ENCODE measurements around the gene RNF150.

The RNF150 gene

DNA sequence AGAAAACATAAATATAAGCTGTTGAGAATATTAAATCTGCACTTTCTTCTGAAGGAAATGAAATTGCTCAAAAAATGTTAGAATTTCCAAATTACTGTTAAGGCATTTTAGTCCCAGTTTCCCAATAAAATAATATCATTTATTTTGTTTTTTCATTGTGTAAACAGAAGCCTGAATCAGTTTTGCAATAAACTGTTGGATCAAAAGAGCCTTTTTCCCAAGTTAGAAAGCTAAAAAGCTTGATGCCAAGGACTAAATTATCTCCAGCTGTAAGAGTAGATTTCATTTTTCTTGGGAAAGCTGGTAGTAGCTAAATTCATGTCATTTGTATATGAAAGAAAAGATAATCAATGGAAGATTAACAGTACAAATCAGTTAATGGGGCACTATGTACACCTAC, 95.8 kb downstream of the RNF150 start:
- TF ChIP-seq TAF1 (IDR thresholded peaks at IDR 0.05; ENCODE audit: borderline replicate concordance, insufficient read depth, low read length) (no peak), SIN3A (IDR thresholded peaks at IDR 0.05; ENCODE audit: borderline replicate concordance, insufficient read depth, low read length) (no peak), FOXP2 (optimal IDR thresholded peaks at IDR 0.05; ENCODE audit: borderline replicate concordance, extremely low read depth, extremely low read length, insufficient read depth) (no peak), POLR2AphosphoS5 (IDR thresholded peaks at IDR 0.05; ENCODE audit: low read depth, low read length) (no peak)
- TF ChIP-seq, protein P1, sequence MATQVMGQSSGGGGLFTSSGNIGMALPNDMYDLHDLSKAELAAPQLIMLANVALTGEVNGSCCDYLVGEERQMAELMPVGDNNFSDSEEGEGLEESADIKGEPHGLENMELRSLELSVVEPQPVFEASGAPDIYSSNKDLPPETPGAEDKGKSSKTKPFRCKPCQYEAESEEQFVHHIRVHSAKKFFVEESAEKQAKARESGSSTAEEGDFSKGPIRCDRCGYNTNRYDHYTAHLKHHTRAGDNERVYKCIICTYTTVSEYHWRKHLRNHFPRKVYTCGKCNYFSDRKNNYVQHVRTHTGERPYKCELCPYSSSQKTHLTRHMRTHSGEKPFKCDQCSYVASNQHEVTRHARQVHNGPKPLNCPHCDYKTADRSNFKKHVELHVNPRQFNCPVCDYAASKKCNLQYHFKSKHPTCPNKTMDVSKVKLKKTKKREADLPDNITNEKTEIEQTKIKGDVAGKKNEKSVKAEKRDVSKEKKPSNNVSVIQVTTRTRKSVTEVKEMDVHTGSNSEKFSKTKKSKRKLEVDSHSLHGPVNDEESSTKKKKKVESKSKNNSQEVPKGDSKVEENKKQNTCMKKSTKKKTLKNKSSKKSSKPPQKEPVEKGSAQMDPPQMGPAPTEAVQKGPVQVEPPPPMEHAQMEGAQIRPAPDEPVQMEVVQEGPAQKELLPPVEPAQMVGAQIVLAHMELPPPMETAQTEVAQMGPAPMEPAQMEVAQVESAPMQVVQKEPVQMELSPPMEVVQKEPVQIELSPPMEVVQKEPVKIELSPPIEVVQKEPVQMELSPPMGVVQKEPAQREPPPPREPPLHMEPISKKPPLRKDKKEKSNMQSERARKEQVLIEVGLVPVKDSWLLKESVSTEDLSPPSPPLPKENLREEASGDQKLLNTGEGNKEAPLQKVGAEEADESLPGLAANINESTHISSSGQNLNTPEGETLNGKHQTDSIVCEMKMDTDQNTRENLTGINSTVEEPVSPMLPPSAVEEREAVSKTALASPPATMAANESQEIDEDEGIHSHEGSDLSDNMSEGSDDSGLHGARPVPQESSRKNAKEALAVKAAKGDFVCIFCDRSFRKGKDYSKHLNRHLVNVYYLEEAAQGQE (IDR thresholded peaks at IDR 0.05; ENCODE audit: insufficient read depth in 1 of 2, low read depth in 2 of 2, low read length in 2 of 2): no peak

- TF ChIP-seq FOXP2 (optimal IDR thresholded peaks at IDR 0.05; ENCODE audit: borderline replicate concordance, extremely low read depth, extremely low read length, insufficient read depth): no peak
- no peak for TF ChIP-seq SIN3A (IDR thresholded peaks at IDR 0.05; ENCODE audit: borderline replicate concordance, insufficient read depth, low read length)
- TF ChIP-seq TAF1 (IDR thresholded peaks at IDR 0.05; ENCODE audit: borderline replicate concordance, insufficient read depth, low read length): no peak
- TF ChIP-seq, protein P1 (IDR thresholded peaks at IDR 0.05; ENCODE audit: insufficient read depth in 1 of 2, low read depth in 2 of 2, low read length in 2 of 2): no peak
Observed at GRCh38 chr4:141036786-141037185, 96.5 kb downstream of the RNF150 start.

DNA sequence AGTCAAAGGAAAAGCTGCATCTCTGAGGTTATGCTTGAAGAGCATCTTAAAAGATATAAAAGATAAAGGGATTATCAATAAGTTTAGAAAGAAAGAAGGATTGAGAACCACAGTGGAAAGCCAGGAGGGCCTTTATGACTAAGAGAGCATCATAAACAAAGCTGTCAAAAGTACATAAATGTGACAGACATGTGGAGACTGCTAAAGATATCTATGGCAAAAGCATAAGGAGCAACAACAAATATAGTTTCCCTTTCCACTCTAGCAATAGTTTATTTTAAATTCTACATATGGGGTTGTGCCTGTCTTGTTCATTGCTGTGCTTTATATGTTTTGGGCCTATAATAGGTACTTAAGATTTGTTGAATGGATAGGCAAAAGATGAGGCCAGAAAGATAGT, 97.3 kb downstream of the RNF150 start:
- TF ChIP-seq FOXP2 (optimal IDR thresholded peaks at IDR 0.05; ENCODE audit: borderline replicate concordance, extremely low read depth, extremely low read length, insufficient read depth) (no peak), TAF1 (IDR thresholded peaks at IDR 0.05; ENCODE audit: borderline replicate concordance, insufficient read depth, low read length) (no peak), SIN3A (IDR thresholded peaks at IDR 0.05; ENCODE audit: borderline replicate concordance, insufficient read depth, low read length) (no peak), POLR2AphosphoS5 (IDR thresholded peaks at IDR 0.05; ENCODE audit: low read depth, low read length) (no peak)
- TF ChIP-seq, protein P1 (IDR thresholded peaks at IDR 0.05; ENCODE audit: insufficient read depth in 1 of 2, low read depth in 2 of 2, low read length in 2 of 2): no peak

GRCh38 chr4:141028024-141028529, 105.2 kb downstream of the RNF150 start:
- no peak for TF ChIP-seq SIN3A (IDR thresholded peaks at IDR 0.05; ENCODE audit: borderline replicate concordance, insufficient read depth, low read length)
- TF ChIP-seq FOXP2 (optimal IDR thresholded peaks at IDR 0.05; ENCODE audit: borderline replicate concordance, extremely low read depth, extremely low read length, insufficient read depth): no peak
- no peak for TF ChIP-seq TAF1 (IDR thresholded peaks at IDR 0.05; ENCODE audit: borderline replicate concordance, insufficient read depth, low read length)
- no peak for TF ChIP-seq POLR2AphosphoS5 (IDR thresholded peaks at IDR 0.05; ENCODE audit: low read depth, low read length)
- TF ChIP-seq, protein P1 (IDR thresholded peaks at IDR 0.05; ENCODE audit: insufficient read depth in 1 of 2, low read depth in 2 of 2, low read length in 2 of 2): no peak

DNA sequence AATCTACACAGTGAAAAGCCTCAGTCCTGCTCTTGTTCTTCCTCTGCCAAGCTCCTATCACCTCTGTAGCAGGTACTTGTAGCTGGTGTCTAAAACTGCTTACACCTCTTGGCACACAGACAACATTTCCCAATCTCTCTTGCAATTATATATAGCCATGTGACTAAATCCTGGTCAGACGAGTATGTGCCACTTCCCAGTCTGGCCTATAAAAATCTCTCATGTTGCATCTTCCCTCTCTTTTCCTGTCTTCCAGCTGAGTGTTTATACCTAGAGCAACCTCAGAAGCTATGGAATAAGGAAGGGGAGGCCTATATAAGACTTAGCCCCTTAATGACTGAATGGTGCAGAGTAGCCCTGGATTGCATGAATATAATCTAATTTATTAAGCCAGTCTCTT, 105.8 kb downstream of the RNF150 start:
- TF ChIP-seq SIN3A (IDR thresholded peaks at IDR 0.05; ENCODE audit: borderline replicate concordance, insufficient read depth, low read length): no peak
- no peak for TF ChIP-seq TAF1 (IDR thresholded peaks at IDR 0.05; ENCODE audit: borderline replicate concordance, insufficient read depth, low read length)
- TF ChIP-seq POLR2AphosphoS5 (IDR thresholded peaks at IDR 0.05; ENCODE audit: low read depth, low read length): no peak
- TF ChIP-seq, protein P1 (IDR thresholded peaks at IDR 0.05; ENCODE audit: insufficient read depth in 1 of 2, low read depth in 2 of 2, low read length in 2 of 2): no peak
